ENCODE results near the gene SLC39A2. TPM values are rescaled to one million over a fixed set of nuclear protein-coding genes. Genes with fewer than 3 reads are reported as not detected.

Gene SLC39A2
- total and polyA plus RNA-seq, 9 of the 15 experiments (the other 6 are each of a cell fraction or from before 2014, with no cell fraction given) = 0.06 to 0.09 TPM; not detected in 7

- BruUV-seq (replicated peaks) = no TSS peak
Measured at GRCh38 chr14:20997564-20997963, 1.5 kb upstream of the SLC39A2 start.

More at GRCh38 chr14:20997564-20997963, 1.5 kb upstream of the SLC39A2 start:
- H3K9ac ChIP-seq (ENCODE audit: insufficient read depth in 1 of 2, low read depth in 2 of 2, low read length in 2 of 2) = no peak overlapping the region
- no peaks in the 10 kb centered on the region for H3K9me1 ChIP-seq (ENCODE audit: control insufficient read depth, insufficient read depth, low read length)
- FAIRE-seq (no peak), ATAC-seq (no peak), DNase-seq (ENCODE audit: extremely low read depth in 1 of 4, low spot score in 3 of 4) (no peak)
- in situ Hi-C loops (cut with MboI) (no loop called here), intact Hi-C loops (cut with micrococcal nuclease) (no loop called here)
- ChIA-PET POLR2A (interaction anchor here (0.6 to 1.0 kb wide), 3 partner anchors 17 to 80 kb away, joined by 3 read pairs; no protein-coding TSS in a partner anchor), CTCF (ENCODE audit: low intra/inter-chr PET ratio) (no interaction called here)
- no peak overlapping the region for H2AFZ ChIP-seq (ENCODE audit: low read depth, low read length)
- no peak overlapping the region for H3K27ac ChIP-seq (ENCODE audit: extremely low read depth, low read depth, low read length)
- no peaks in the 10 kb centered on the region for H3K79me2 ChIP-seq (ENCODE audit: control insufficient read depth, insufficient read depth, low read length)
- TF ChIP-seq PRPF4 (IDR thresholded peaks at IDR 0.05; ENCODE audit: insufficient read depth, low read depth, low read length, poor library complexity, severe bottlenecking) (no peak), SIX5 (IDR thresholded peaks at IDR 0.05; ENCODE audit: borderline replicate concordance in 1 of 2, insufficient read depth in 1 of 2, low read depth in 1 of 2, low read length in 2 of 2) (no peak), MTA1 (IDR thresholded peaks at IDR 0.05; ENCODE audit: borderline replicate concordance) (no peak), PHF21A (IDR thresholded peaks at IDR 0.05; ENCODE audit: borderline replicate concordance, low read depth) (no peak), BDP1 (IDR thresholded peaks at IDR 0.05; ENCODE audit: insufficient read depth, insufficient read length) (no peak), ESRRB (CRISPR knock-in tag; IDR thresholded peaks at IDR 0.05; ENCODE audit: borderline replicate concordance) (no peak), KDM5B (IDR thresholded peaks at IDR 0.05; ENCODE audit: insufficient replicate concordance, low read depth, low read length) (no peak), ZBTB26 (CRISPR knock-in tag; IDR thresholded peaks at IDR 0.05) (no peak), ZNF551 (CRISPR knock-in tag; IDR thresholded peaks at IDR 0.05) (no peak)
- peaks cover 5 to 10% of the 10 kb centered on the region in 2 experiments; a peak in 3 of 5 replicates for H3K4me1 ChIP-seq (replicated peaks in 1 of 2; ENCODE audit: control insufficient read depth in 2 of 2, insufficient read depth in 2 of 2, low read length in 2 of 2)
- H3K9me3 ChIP-seq (replicated peaks; ENCODE audit: control insufficient read depth, insufficient read depth, low read depth, low read length) = no peaks in the 10 kb centered on the region
- H3K27me3 ChIP-seq (ENCODE audit: control insufficient read depth in 2 of 2, insufficient read depth in 2 of 2, low read length in 2 of 2) = no peaks in the 10 kb centered on the region
- WGBS (ENCODE audit: insufficient coverage, low coverage, missing lambda C conversion rate) = 58% methylated on average over 2 of the region's 6 CpGs
- H3K4me3 ChIP-seq = no peak overlapping the region
- H3K36me3 ChIP-seq (ENCODE audit: control insufficient read depth, insufficient read depth, low read length) = peaks cover 40% of the 10 kb centered on the region
- H3K4me2 ChIP-seq (ENCODE audit: insufficient read depth, low read length) = no peak overlapping the region
- no peaks in the 10 kb centered on the region for H4K20me1 ChIP-seq (replicated peaks; ENCODE audit: control insufficient read depth, insufficient read depth, low read length)

Data from K562 (cell line).